Astrocyte of the spinal cord (primary cell): Measurements from ENCODE around the gene RIPK3.

ENCODE experiments used
- DNase-seq: peaks from one replicate; pipeline ENCODE4 v3.0.0; 2011; ENCODE audit warnings: low read depth, low spot score
- H3K4me3 ChIP-seq: 2 replicates; pipeline ENCODE4 v1.5.1; 2011; ENCODE audit warnings: low read depth, mild to moderate bottlenecking, low read length, moderate library complexity
- in situ Hi-C: cut with HindIII; loops from 2 replicates; pipeline ENCODE4 v1.10.0; 2017; ENCODE audit warnings: low sequenced_read_pairs
- TF ChIP-seq, protein P1 (sequence below): IDR thresholded peaks from 2 replicates; pipeline ENCODE4 v1.5.1; 2012; ENCODE audit warnings: low read depth, mild to moderate bottlenecking, low read length, inconsistent platforms

Gene RIPK3

GRCh38 chr14:24289649-24290280, 50.0 kb downstream of the RIPK3 start:
- H3K4me3 ChIP-seq, result no peak overlapping the region
- TF ChIP-seq, protein P1, sequence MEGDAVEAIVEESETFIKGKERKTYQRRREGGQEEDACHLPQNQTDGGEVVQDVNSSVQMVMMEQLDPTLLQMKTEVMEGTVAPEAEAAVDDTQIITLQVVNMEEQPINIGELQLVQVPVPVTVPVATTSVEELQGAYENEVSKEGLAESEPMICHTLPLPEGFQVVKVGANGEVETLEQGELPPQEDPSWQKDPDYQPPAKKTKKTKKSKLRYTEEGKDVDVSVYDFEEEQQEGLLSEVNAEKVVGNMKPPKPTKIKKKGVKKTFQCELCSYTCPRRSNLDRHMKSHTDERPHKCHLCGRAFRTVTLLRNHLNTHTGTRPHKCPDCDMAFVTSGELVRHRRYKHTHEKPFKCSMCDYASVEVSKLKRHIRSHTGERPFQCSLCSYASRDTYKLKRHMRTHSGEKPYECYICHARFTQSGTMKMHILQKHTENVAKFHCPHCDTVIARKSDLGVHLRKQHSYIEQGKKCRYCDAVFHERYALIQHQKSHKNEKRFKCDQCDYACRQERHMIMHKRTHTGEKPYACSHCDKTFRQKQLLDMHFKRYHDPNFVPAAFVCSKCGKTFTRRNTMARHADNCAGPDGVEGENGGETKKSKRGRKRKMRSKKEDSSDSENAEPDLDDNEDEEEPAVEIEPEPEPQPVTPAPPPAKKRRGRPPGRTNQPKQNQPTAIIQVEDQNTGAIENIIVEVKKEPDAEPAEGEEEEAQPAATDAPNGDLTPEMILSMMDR, result no peak
- DNase-seq, result no peak
- in situ Hi-C loops, result no loop called here

GRCh38 chr14:24286996-24287395, 52.8 kb downstream of the RIPK3 start:
- no peak overlapping the region for H3K4me3 ChIP-seq
- no peak for DNase-seq
- in situ Hi-C loops, result no loop called here
- TF ChIP-seq, protein P1, result no peak
